ENCODE measurements around the gene PRKCZ.
"Not testable (repeated sequence)": the region's sequence is repeated elsewhere in the genome, so short reads cannot be mapped to it uniquely, and the experiment has no call there.

The PRKCZ gene

DNA sequence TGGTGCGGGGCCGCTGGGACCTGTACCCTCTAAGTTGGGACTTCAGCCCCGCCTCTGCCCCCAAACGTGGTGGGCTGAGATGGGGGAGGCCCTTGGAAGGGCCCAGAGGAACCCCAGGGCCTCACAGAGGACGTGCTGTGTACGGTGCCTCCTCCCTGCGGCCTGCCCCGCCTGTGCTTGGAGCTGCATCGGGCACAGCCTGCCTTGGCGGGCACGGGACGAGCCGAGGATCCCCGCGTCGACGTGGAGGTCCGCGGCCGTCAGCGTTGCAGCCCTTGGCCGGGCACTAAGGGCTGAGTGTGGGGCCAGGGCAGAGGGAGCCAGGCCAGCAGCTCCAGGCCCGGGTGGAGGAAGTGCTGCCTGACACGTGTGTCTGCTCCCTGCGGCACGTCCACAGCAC lies 43.4 kb downstream of the PRKCZ start:
- no peak overlapping the region for H3K27ac ChIP-seq (ENCODE audit: low read length)
- no peaks in the 10 kb centered on the region for H3K27me3 ChIP-seq (ENCODE audit: low read depth, low read length)
- H3K4me1 ChIP-seq (ENCODE audit: low read length) = no peaks in the 10 kb centered on the region
- no peak for TF ChIP-seq EZH2phosphoT487 (IDR thresholded peaks at IDR 0.05; ENCODE audit: low read depth)
- TF ChIP-seq, protein P1, sequence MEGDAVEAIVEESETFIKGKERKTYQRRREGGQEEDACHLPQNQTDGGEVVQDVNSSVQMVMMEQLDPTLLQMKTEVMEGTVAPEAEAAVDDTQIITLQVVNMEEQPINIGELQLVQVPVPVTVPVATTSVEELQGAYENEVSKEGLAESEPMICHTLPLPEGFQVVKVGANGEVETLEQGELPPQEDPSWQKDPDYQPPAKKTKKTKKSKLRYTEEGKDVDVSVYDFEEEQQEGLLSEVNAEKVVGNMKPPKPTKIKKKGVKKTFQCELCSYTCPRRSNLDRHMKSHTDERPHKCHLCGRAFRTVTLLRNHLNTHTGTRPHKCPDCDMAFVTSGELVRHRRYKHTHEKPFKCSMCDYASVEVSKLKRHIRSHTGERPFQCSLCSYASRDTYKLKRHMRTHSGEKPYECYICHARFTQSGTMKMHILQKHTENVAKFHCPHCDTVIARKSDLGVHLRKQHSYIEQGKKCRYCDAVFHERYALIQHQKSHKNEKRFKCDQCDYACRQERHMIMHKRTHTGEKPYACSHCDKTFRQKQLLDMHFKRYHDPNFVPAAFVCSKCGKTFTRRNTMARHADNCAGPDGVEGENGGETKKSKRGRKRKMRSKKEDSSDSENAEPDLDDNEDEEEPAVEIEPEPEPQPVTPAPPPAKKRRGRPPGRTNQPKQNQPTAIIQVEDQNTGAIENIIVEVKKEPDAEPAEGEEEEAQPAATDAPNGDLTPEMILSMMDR (IDR thresholded peaks at IDR 0.05; ENCODE audit: low read depth, low read length) = no peak
- H3K9me3 ChIP-seq (ENCODE audit: insufficient read depth, low read length) = no peaks in the 10 kb centered on the region
- H4K20me1 ChIP-seq (ENCODE audit: insufficient read depth, low read length) = no peaks in the 10 kb centered on the region
- H3K4me3 ChIP-seq (ENCODE audit: low read length) = no peak overlapping the region
- H3K9ac ChIP-seq (ENCODE audit: low read length) = no peak overlapping the region
- H3K36me3 ChIP-seq (replicated peaks; ENCODE audit: low read depth, low read length) = no peaks in the 10 kb centered on the region
- no peak overlapping the region for H2AFZ ChIP-seq (ENCODE audit: low read depth, low read length)
- no peaks in the 10 kb centered on the region for H3K79me2 ChIP-seq (ENCODE audit: low read length)
- H3K4me2 ChIP-seq (ENCODE audit: low read length) = no peak overlapping the region

DNA sequence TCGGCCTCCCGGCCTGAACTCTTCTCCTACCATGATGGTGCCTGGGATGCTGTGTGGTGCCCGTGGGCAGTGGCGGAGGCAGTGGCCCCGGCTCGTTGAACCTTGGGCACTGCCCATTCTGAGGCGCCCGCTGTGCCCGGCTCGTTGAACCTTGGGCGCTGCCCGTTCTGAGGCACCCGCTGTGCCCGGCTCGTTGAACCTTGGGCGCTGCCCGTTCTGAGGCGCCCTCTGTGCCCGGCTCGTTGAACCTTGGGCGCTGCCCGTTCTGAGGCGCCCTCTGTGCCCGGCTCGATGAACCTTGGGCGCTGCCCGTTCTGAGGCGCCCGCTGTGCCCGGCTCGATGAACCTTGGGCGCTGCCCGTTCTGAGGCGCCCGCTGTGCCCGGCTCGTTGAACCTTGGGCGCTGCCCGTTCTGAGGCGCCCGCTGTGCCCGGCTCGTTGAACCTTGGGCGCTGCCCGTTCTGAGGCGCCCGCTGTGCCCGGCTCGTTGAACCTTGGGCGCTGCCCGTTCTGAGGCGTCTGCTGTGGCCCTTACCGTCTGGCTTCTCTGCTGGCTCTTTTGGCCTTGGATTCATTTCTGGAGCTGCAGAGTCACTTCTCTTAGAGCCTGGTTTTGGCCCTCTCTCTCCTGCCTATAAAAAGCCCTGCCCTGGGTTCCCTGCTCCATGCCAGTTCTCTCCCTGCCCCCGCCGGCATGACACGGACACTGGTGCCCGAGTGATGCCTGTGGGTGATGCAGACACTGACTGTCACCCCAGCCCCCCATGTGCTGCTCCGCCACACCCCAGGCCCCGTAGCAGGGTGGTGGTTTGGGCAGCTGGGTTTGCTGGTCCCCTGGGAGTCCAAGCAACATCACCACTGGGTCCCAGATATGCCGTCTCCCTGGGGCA lies 44.3 kb downstream of the PRKCZ start:
- H2AFZ ChIP-seq (ENCODE audit: low read depth, low read length); H3K9ac ChIP-seq (ENCODE audit: low read length); H3K4me1 ChIP-seq (ENCODE audit: low read length); H3K27me3 ChIP-seq (ENCODE audit: low read depth, low read length); H3K9me3 ChIP-seq (ENCODE audit: insufficient read depth, low read length); H3K36me3 ChIP-seq (replicated peaks; ENCODE audit: low read depth, low read length); H4K20me1 ChIP-seq (ENCODE audit: insufficient read depth, low read length); H3K4me3 ChIP-seq (ENCODE audit: low read length); H3K79me2 ChIP-seq (ENCODE audit: low read length); H3K4me2 ChIP-seq (ENCODE audit: low read length); H3K27ac ChIP-seq (ENCODE audit: low read length): not testable (repeated sequence)

DNA sequence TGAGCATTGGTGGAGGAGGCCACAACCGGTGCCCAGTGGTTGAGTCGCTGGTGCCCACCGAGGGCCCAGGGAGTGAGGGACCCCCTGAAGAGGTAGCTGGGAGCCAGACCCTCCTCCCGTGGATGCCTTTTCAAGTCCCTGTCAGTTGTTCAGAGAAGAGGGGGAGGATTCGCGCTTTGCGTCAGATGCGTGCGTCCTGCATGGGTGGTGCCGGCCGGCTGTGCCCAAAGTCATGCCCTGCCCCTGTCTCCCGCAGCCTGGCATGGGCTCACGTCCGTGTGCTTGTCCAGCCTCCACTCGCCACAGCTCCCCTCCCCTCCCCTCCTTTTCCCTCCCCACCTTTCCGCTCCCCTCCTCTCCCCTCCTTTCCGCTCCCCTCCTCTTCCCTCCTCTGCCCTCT lies 45.2 kb downstream of the PRKCZ start:
- Histone ChIP-seq H3K9me3 (ENCODE audit: insufficient read depth, low read length) (no peaks in the 10 kb centered on the region), H3K9ac (ENCODE audit: low read length) (no peak overlapping the region), H3K36me3 (replicated peaks; ENCODE audit: low read depth, low read length) (no peaks in the 10 kb centered on the region), H3K4me2 (ENCODE audit: low read length) (no peak overlapping the region), H3K27me3 (ENCODE audit: low read depth, low read length) (no peaks in the 10 kb centered on the region), H3K4me1 (ENCODE audit: low read length) (no peaks in the 10 kb centered on the region), H3K79me2 (ENCODE audit: low read length) (no peaks in the 10 kb centered on the region), H4K20me1 (ENCODE audit: insufficient read depth, low read length) (no peaks in the 10 kb centered on the region), H2AFZ (ENCODE audit: low read depth, low read length) (no peak overlapping the region), H3K27ac (ENCODE audit: low read length) (no peak overlapping the region), H3K4me3 (ENCODE audit: low read length) (no peak overlapping the region)
- TF ChIP-seq, protein P1 (IDR thresholded peaks at IDR 0.05; ENCODE audit: low read depth, low read length) = no peak
- TF ChIP-seq EZH2phosphoT487 (IDR thresholded peaks at IDR 0.05; ENCODE audit: low read depth) = no peak

DNA sequence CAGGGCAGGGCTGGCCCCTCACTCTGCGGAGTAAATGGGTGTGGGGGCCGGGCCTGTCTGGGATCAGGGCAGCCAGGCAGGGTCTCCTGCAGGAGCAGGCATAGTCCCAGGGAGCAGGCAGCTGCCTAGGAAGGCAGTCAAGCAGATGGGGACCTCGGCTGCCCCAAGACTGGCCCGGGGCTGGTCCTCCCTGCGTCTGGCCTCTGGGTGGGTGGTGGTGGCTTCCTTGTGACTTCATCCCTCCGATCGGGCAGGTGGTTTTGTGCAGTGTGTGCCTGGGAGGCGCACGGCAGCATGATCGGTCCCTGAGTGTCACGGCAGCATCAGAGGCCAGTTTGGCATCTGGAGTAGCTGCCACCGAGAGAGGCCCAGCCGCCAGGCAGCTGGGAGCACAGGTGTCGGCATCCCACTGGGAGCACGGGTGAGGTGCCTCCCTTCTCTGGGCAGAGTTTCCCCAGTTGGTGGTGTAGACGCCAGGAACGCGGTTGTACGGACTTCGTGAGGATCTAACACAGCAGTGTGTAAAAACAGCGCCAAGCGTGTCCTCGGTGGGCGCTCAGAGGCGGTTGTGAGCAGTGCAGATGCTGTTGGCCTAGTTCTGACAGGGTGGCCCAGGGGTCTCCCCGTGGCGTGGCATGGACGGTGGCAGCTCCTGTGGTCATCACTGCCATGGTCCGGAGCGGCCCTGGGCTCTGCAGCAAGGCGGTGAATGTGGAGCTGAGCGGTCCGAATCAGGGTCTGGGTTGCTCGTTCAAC lies 45.9 kb downstream of the PRKCZ start:
- H3K27ac ChIP-seq (ENCODE audit: low read length) = no peak overlapping the region
- H3K27me3 ChIP-seq (ENCODE audit: low read depth, low read length) = no peaks in the 10 kb centered on the region
- no peak overlapping the region for H3K4me2 ChIP-seq (ENCODE audit: low read length)
- no peak overlapping the region for H3K9ac ChIP-seq (ENCODE audit: low read length)
- H4K20me1 ChIP-seq (ENCODE audit: insufficient read depth, low read length) = no peaks in the 10 kb centered on the region
- no peaks in the 10 kb centered on the region for H3K79me2 ChIP-seq (ENCODE audit: low read length)
- H2AFZ ChIP-seq (ENCODE audit: low read depth, low read length) = no peak overlapping the region
- TF ChIP-seq, protein P1 (IDR thresholded peaks at IDR 0.05; ENCODE audit: low read depth, low read length) = no peak
- TF ChIP-seq EZH2phosphoT487 (IDR thresholded peaks at IDR 0.05; ENCODE audit: low read depth) = no peak
- H3K36me3 ChIP-seq (replicated peaks; ENCODE audit: low read depth, low read length) = no peaks in the 10 kb centered on the region
- H3K9me3 ChIP-seq (ENCODE audit: insufficient read depth, low read length) = no peaks in the 10 kb centered on the region
- H3K4me3 ChIP-seq (ENCODE audit: low read length) = no peak overlapping the region
- H3K4me1 ChIP-seq (ENCODE audit: low read length) = no peaks in the 10 kb centered on the region

Data from OCI-LY3 (cell line).